Left ventricle myocardium inferior (tissue), 1 donor: ENCODE results near the gene GAS7. TPM values are rescaled to one million over a fixed set of nuclear protein-coding genes. Genes with fewer than 3 reads are reported as not detected.

ENCODE experiments used
- DNase-seq: peaks from one replicate; pipeline ENCODE4 v3.0.0-alpha.2; 2020
- H3K27ac ChIP-seq: fragments of 200-600 bp; replicated peaks from 2 replicates; pipeline ENCODE4 v1.8.0; 2021
- H3K27me3 ChIP-seq: fragments of 200-600 bp; 2 replicates; pipeline ENCODE4 v1.8.0; 2021; ENCODE audit warnings: low read depth
- H3K36me3 ChIP-seq: fragments of 200-600 bp; 2 replicates; pipeline ENCODE4 v1.8.0; 2021
- H3K4me1 ChIP-seq: fragments of 200-600 bp; 2 replicates; pipeline ENCODE4 v1.8.0; 2021
- H3K4me3 ChIP-seq: fragments of 200-600 bp; 2 replicates; pipeline ENCODE4 v1.8.0; 2021; ENCODE audit warnings: mild to moderate bottlenecking, moderate library complexity
- H3K9me3 ChIP-seq: fragments of 200-600 bp; replicated peaks from 2 replicates; pipeline ENCODE4 v1.8.0; 2021
- CTCF ChIP-seq: fragments of 200-600 bp; IDR thresholded peaks from 2 replicates; pipeline ENCODE4 v1.8.0; 2021; ENCODE audit warnings: antibody characterized with exemption, mild to moderate bottlenecking, borderline replicate concordance
- intact Hi-C: fragments of 100-400 bp; cut with micrococcal nuclease; formaldehyde crosslinking; loops from one replicate; pipeline ENCODE4 v1.11.0; 2022
- total RNA-seq: library from RNA; stranded (reverse); fragmentation: NEBNext Ultra II Directional; extraction: Animal tissue kit (Norgen Biotek cat#: 25700); gene quantifications from one replicate; pipeline ENCODE4 v1.2.1, GENCODE V29; 2021
- donor health status: DM: no; HTN: yes; CAD: no; lungs with severe emphysema.

Gene GAS7
- total RNA-seq, 1 donor from 2014 or later, result 87.6 TPM

- Histone ChIP-seq H3K27me3 (no peaks in the 10 kb centered on the region), H3K27ac (no peak overlapping the region), H3K9me3 (peaks cover 21% of the 10 kb centered on the region), H3K4me1 (peaks cover 40% of the 10 kb centered on the region), H3K4me3 (no peak overlapping the region), H3K36me3 (no peaks in the 10 kb centered on the region)
- no peak for TF ChIP-seq CTCF
- no peak for DNase-seq
- intact Hi-C loops, result no loop called here
Observed at GRCh38 chr17:10083864-10084263, 114.5 kb downstream of the GAS7 start.

- Histone ChIP-seq H3K36me3 (no peaks in the 10 kb centered on the region), H3K4me3 (no peak overlapping the region), H3K9me3 (peaks cover 21% of the 10 kb centered on the region), H3K4me1 (peaks cover 30% of the 10 kb centered on the region), H3K27ac (no peak overlapping the region), H3K27me3 (no peaks in the 10 kb centered on the region)
- no peak for TF ChIP-seq CTCF
- intact Hi-C loops, result no loop called here
- DNase-seq, result no peak
Observed at GRCh38 chr17:10082795-10083194, 115.6 kb downstream of the GAS7 start.

GRCh38 chr17:10081571-10082169 is 116.7 kb downstream of the GAS7 start:
- intact Hi-C loops, result no loop called here
- Histone ChIP-seq H3K9me3 (peaks cover 26% of the 10 kb centered on the region), H3K4me3 (no peak overlapping the region), H3K4me1 (peaks cover 19% of the 10 kb centered on the region), H3K27ac (no peak overlapping the region), H3K36me3 (no peaks in the 10 kb centered on the region), H3K27me3 (no peaks in the 10 kb centered on the region)
- TF ChIP-seq CTCF, result no peak
- no peak for DNase-seq

GRCh38 chr17:10077561-10078299 is 120.7 kb downstream of the GAS7 start:
- Histone ChIP-seq H3K27me3 (no peaks in the 10 kb centered on the region), H3K27ac (no peak overlapping the region), H3K4me3 (no peak overlapping the region), H3K4me1 (peaks cover 19% of the 10 kb centered on the region), H3K36me3 (no peaks in the 10 kb centered on the region), H3K9me3 (peaks cover 10% of the 10 kb centered on the region)
- no peak for TF ChIP-seq CTCF
- DNase-seq, result no peak
- intact Hi-C loops, result no loop called here

DNA sequence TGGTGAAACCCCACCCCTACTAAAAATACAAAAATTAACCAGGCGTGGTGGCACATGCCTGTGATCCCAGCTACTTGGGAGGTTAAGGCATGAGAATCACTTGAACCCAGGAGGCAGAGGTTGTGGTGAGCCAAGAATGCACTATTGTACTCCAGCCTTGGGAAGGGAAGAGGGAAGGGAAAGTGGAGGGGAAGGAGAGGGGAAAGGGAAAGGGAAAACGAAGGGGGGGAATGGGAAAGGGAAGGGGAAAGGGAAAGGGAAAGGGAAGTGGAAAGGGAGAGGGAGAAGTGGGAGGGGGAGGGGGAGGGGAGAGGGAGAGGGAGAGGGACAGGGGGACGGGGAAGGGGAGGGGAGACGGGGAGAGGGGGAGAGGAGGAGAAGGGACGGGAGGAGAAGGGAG is 122.5 kb downstream of the GAS7 start:
- TF ChIP-seq CTCF, result no peak
- no peak for DNase-seq
- no peaks in the 10 kb centered on the region for H3K36me3 ChIP-seq
- no peaks in the 10 kb centered on the region for H3K27me3 ChIP-seq
- H3K4me3 ChIP-seq, result no peak overlapping the region
- intact Hi-C loops, result no loop called here
- peaks cover 6% of the 10 kb centered on the region for H3K9me3 ChIP-seq
- peaks cover 25% of the 10 kb centered on the region for H3K4me1 ChIP-seq
- no peak overlapping the region for H3K27ac ChIP-seq
